Stimulated activated CD4-positive, alpha-beta T cell treated with anti-CD3 and anti-CD28 coated beads, Interleukin-2, amount 100 ng/mL, for 24 hours (primary cell): ENCODE measurements around the gene BET1L.
"Not testable (repeated sequence)": the region's sequence is repeated elsewhere in the genome, so short reads cannot be mapped to it uniquely, and the experiment has no call there.

Experiments used
- DNase-seq, 2 donors: peaks; one replicate each; pipeline ENCODE4 v3.0.0-alpha.2; 2020

The BET1L gene

DNA sequence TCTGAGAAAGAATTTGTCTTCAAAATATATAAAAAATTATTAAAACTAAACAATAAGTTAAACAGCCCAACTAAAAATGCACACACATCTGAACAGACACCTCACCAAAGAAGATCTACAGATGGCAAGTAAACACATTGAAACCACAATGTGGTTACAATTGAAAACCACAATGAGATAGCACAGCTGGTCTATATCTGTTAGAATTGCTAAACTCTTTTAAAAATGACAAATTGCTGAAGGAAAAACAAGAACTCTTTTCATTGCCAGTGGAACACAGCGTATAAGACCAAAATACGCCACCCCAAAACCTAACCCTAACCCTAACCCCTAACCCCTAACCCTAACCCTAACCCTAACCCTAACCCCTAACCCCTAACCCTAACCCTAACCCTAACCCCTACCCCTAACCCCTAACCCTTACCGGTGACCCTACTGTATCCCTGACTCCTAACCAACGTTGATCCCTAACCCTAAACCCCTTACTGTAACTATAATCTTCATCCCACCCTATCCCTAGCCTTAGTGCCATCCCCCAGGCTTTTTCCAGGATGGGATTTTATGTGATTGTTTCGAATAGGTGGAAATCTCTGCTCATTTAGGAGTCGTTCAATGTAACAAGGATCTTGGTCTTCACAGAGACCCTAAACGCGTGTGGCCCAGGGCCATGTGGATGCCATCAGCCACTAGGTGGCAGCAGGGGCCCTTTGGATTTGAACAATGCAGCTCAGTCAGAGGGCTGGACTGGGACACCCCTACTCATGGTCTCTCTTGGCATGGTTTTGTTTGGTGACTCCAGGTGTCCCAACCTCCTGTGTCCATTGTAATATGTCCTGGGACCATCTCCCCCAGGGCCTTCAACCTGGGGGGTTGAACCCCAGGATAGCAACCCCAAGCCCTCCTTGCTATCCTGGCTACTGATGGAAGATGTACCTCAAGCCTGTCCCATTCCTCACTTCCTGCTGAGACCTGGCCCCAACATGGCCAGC lies 15.4 kb downstream of the BET1L start:
- peak; percentile 47 to 55 for DNase-seq

DNA sequence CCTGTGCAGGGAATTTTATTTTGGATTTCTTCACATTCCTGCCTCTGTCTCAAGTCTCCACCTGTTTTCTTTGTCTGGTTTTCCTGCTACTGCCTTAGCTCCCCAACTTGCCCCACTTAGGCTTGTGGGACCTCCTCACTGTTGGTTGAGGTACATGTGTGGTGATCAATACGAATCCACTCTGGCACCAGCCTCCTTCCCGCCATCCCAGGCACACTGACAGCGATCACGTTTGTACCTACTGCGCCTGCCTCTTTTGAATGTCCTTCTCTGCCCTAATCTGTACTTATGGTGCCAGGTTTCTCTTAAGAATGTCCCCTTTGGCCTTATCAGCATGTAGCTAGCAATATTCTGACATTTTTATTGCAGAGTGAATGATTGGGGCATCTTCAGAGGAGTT lies 16.7 kb downstream of the BET1L start:
- DNase-seq, result not testable (repeated sequence)

DNA sequence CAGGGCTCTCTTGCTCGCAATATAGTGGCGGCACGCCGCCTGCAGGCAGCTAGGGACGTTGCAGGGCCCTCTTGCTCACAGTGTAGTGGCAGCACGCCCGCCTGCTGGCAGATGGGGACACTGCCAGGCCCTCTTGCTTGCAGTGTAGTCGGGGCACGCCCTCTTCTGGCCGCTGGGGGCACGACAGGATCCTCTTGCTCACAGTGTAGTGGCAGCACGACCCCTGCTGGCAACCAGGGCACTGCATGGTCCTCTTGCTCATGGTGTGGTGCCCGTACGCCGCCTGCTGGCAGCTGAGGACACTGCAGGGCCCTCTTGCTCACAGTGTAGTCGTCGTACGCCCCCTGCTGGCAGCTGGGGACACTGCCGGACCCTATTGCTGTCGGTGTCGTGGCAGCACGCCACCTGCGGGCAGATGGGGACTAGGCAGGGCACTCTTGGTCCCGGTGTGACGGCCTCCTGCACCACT lies 17.3 kb downstream of the BET1L start:
- DNase-seq, result peak; percentile 43 to 55

DNA sequence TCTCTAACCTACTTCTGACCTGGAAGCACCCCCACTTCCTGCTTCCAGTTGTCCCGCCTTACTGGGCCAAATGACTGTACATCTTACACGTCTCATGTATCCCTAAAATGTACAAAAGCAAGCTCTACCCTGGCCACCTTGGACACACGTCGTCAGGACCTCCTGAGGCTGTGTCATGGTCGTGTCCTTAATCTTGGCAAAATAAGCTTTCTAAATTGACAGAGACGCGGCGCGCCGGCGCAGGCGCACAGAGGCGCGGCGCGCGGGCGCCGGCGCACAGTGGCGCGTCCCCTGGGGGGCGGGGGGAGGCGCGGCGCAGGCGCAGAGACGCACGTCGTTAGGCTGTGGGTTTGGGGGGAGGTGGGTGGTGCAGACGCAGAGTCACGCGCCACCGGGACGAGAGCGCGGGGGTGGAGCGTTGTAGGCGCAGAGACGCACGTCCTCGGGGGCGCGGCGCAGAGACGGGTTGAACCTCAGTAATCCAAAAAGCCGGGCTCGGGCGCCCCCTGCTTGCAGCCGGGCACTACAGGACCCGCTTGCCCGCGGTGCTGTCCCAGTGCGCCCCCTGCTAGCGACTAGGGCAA lies 17.9 kb downstream of the BET1L start:
- DNase-seq, result not testable (repeated sequence)

DNA sequence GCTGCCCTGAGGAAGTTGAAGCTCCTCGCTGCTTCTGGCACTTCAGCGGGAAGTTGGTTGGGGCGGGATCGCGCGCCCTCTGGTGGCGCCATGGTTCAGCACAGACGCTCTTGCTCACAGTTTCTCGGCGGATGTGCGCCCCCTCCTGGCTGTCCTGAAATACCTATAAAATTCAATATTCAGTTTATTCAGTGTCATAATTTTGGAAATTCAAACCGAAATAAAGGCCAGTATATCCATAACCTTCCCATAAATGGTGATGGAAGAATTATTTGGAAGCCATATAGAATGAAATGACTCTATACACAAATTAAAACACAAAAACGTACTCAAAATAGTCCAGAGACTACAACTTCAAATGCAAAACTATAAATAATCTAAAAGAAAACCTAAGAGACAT lies 27.0 kb downstream of the BET1L start:
- DNase-seq, result not testable (repeated sequence)
